Purkinje cell (primary cell): ENCODE measurements around the gene C6orf58. TPM values are rescaled to one million over a fixed set of nuclear protein-coding genes. Genes with fewer than 3 reads are reported as not detected.

Experiments
- polyA plus RNA-seq: library from polyadenylated mRNA; unstranded; fragments of >200 nt; fragmentation: Nextera tagmentation; gene quantifications from 2 replicates; pipeline ENCODE4 v1.2.1, GENCODE V29; 2014

C6orf58 gene
- polyA plus RNA-seq: 1.5 TPM in 1 of 2 replicates, not detected in the other

DNA sequence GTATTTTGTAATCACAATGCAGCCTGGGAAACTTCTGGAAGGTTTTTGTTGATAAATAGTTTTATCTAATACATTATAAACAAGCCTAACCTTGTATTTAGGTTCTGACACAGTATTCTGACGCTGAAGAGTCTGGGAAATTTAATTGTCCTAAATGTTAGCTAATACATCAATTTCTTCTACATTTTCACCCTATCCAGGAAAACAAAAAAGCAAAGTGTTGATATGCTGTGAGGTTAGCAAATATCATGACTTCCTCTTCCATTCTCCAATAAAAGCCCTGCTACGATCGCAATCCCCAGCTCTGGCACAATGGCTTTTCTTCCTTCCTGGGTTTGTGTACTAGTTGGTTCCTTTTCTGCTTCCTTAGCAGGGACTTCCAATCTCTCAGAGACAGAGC is at the start of gene C6orf58:
C6orf58 (plus strand) TSS at position 301 of the 400 bp plus-strand sequence; CDS start at position 313, 12 bp downstream.

Other genes starting within 250 kb of the C6orf58 start
- 48.3 and 56.1 TPM in 2 replicates for gene ECHDC1, start 233.6 kb upstream of the C6orf58 start, polyA plus RNA-seq
- 185 and 258 TPM in 2 replicates for gene KIAA0408, start 117.8 kb upstream of the C6orf58 start, polyA plus RNA-seq